Neuronal stem cell (in vitro differentiated cells): ENCODE measurements around the gene ITFG2.

Source experiments
- DNase-seq: peaks from one replicate; pipeline ENCODE4 v3.0.0-alpha.2; 2013; ENCODE audit warnings: low spot score
- H2AFZ ChIP-seq: one replicate; pipeline ENCODE4 v1.6.1; 2013; ENCODE audit warnings: mild to moderate bottlenecking, low read length, inconsistent platforms
- H2AK5ac ChIP-seq: 2 replicates; pipeline ENCODE4 v1.6.1; 2013; ENCODE audit warnings: low read depth, mild to moderate bottlenecking, inconsistent platforms, low read length, moderate library complexity, mixed read lengths
- H2BK120ac ChIP-seq: 2 replicates; pipeline ENCODE4 v1.6.1; 2013; ENCODE audit warnings: low read depth, mild to moderate bottlenecking, inconsistent platforms, low read length, moderate library complexity, mixed read lengths
- H2BK12ac ChIP-seq: one replicate; pipeline ENCODE4 v1.6.1; 2013; ENCODE audit warnings: low read length, inconsistent platforms
- H2BK15ac ChIP-seq: 2 replicates; pipeline ENCODE4 v1.6.1; 2013; ENCODE audit warnings: mild to moderate bottlenecking, low read length, inconsistent platforms, mixed read lengths
- H2BK5ac ChIP-seq: one replicate; pipeline ENCODE4 v1.6.1; 2013; ENCODE audit warnings: inconsistent platforms, mild to moderate bottlenecking, low read length, moderate library complexity
- H3K14ac ChIP-seq: one replicate; pipeline ENCODE4 v1.6.1; 2013; ENCODE audit warnings: low read length, inconsistent platforms
- H3K18ac ChIP-seq: 2 replicates; pipeline ENCODE4 v1.6.1; 2013; ENCODE audit warnings: low read length, inconsistent platforms
- H3K23ac ChIP-seq: 2 replicates; pipeline ENCODE4 v1.6.1; 2013; ENCODE audit warnings: low read depth, mild to moderate bottlenecking, mixed read lengths, low read length, inconsistent platforms; ENCODE audit not compliant: poor library complexity
- H3K27ac ChIP-seq: replicated peaks from 3 replicates; pipeline ENCODE4 v1.5.1; 2013; ENCODE audit warnings: low read length, inconsistent platforms
- H3K27me3 ChIP-seq, 3 experiments: 2 replicates each; pipeline ENCODE4 v1.6.1; 2013; ENCODE audit warnings: low read length in 3 of 3, mild to moderate bottlenecking in 2 of 3, inconsistent platforms in 1 of 3, low read depth in 1 of 3, mixed read lengths in 1 of 3, moderate library complexity in 1 of 3; ENCODE audit not compliant: control insufficient read depth in 3 of 3, insufficient read depth in 3 of 3
- H3K36me3 ChIP-seq, 2 donors: replicated peaks in 1 of 2; 2 replicates each; pipeline ENCODE4 v1.6.1; 2013; ENCODE audit warnings: low read length in 2 of 2; ENCODE audit not compliant: control insufficient read depth in 2 of 2, insufficient read depth in 2 of 2
- H3K4ac ChIP-seq: 2 replicates; pipeline ENCODE4 v1.6.1; 2013; ENCODE audit warnings: inconsistent platforms, mild to moderate bottlenecking, low read length, moderate library complexity
- H3K4me1 ChIP-seq, 2 donors: 1 replicate in 1 of 2; 2 replicates in 1 of 2; pipeline ENCODE4 v1.6.1; 2013; ENCODE audit warnings: low read length in 2 of 2, low read depth in 1 of 2; ENCODE audit not compliant: control insufficient read depth in 2 of 2, insufficient read depth in 1 of 2
- H3K4me2 ChIP-seq: one replicate; pipeline ENCODE4 v1.6.1; 2013; ENCODE audit warnings: mild to moderate bottlenecking, low read length, inconsistent platforms; ENCODE audit not compliant: insufficient read depth, poor library complexity, severe bottlenecking
- H3K4me3 ChIP-seq, 2 donors: 2 replicates each; pipeline ENCODE4 v1.5.1; 2013; ENCODE audit warnings: low read length in 2 of 2, mild to moderate bottlenecking in 2 of 2, inconsistent platforms in 1 of 2, moderate library complexity in 1 of 2
- H3K79me1 ChIP-seq: one replicate; pipeline ENCODE4 v1.6.1; 2013; ENCODE audit warnings: low read depth, mild to moderate bottlenecking, inconsistent platforms, low read length, moderate library complexity
- H3K9ac ChIP-seq: one replicate; pipeline ENCODE4 v1.6.1; 2013; ENCODE audit warnings: mild to moderate bottlenecking, low read depth, low read length, inconsistent platforms; ENCODE audit not compliant: poor library complexity
- H3K9me3 ChIP-seq, 2 donors: replicated peaks in 1 of 2; 2 replicates each; pipeline versions ENCODE3 to v1.6.1; 2013; ENCODE audit warnings: low read length in 2 of 2, mild to moderate bottlenecking in 2 of 2, inconsistent platforms in 1 of 2, low read depth in 1 of 2, mixed read lengths in 1 of 2, moderate library complexity in 1 of 2; ENCODE audit not compliant: control insufficient read depth in 2 of 2, insufficient read depth in 1 of 2
- H4K8ac ChIP-seq: one replicate; pipeline ENCODE4 v1.6.1; 2013; ENCODE audit warnings: low read depth, mild to moderate bottlenecking, inconsistent platforms, low read length, moderate library complexity
- H4K91ac ChIP-seq: one replicate; pipeline ENCODE4 v1.6.1; 2013; ENCODE audit warnings: low read length, low read depth, mild to moderate bottlenecking, inconsistent platforms; ENCODE audit not compliant: poor library complexity
- WGBS, 2 donors: extraction: QIAGEN DNeasy Blood & Tissue Kit; methylation state at CpG; one replicate each; pipeline ENCODE4 v1.1.7; 2013; ENCODE audit warnings: missing lambda C conversion rate in 2 of 2, mixed read lengths in 1 of 2; ENCODE audit not compliant: insufficient read length in 2 of 2, insufficient replicate concordance in 1 of 2; ENCODE audit errors: extremely low coverage in 2 of 2; 5-methylcytosine and 5-hydroxymethylcytosine counted together

ITFG2 gene

GRCh38 chr12:2841056-2841650, 28.7 kb downstream of the ITFG2 start:
- Histone ChIP-seq H3K4me2 (no peak overlapping the region), H3K79me1 (no peaks in the 10 kb centered on the region), H3K27me3 (no peaks in the 10 kb centered on the region), H3K9me3 (no peaks in the 10 kb centered on the region), H4K8ac (no peak overlapping the region), H2AFZ (no peak overlapping the region), H3K23ac (no peak overlapping the region), H3K14ac (no peak overlapping the region), H2BK12ac (no peak overlapping the region), H2AK5ac (no peak overlapping the region), H3K36me3 (peaks cover 0 to 2% of the 10 kb centered on the region in 2 donors), H3K4ac (no peak overlapping the region), H2BK120ac (no peak overlapping the region), H4K91ac (no peak overlapping the region), H3K18ac (no peak overlapping the region), H3K4me1 (peaks cover 10 to 15% of the 10 kb centered on the region in 2 donors), H3K27ac (no peak overlapping the region), H3K4me3 (no peak overlapping the region), H3K9ac (no peak overlapping the region), H2BK5ac (no peak overlapping the region), H2BK15ac (no peak overlapping the region)
- DNase-seq: no peak
- WGBS, 2 donors: no CpG with 5 or more reads among the region's 9 CpGs

GRCh38 chr12:2842948-2843347, 30.5 kb downstream of the ITFG2 start:
- no CpG with 5 or more reads among the region's 5 CpGs for WGBS, 2 donors

GRCh38 chr12:2844786-2845185, 32.3 kb downstream of the ITFG2 start:
- Histone ChIP-seq H3K4ac (no peak overlapping the region), H3K9ac (no peak overlapping the region), H3K36me3 (no peaks in the 10 kb centered on the region), H2AK5ac (no peak overlapping the region), H3K23ac (no peak overlapping the region), H3K18ac (no peak overlapping the region), H3K4me3 (no peak overlapping the region), H3K79me1 (no peaks in the 10 kb centered on the region), H3K4me2 (no peak overlapping the region), H3K27me3 (no peaks in the 10 kb centered on the region), H2BK120ac (no peak overlapping the region), H2BK15ac (no peak overlapping the region), H2AFZ (peak overlapping the region; percentile 81), H2BK12ac (no peak overlapping the region), H2BK5ac (no peak overlapping the region), H3K27ac (no peak overlapping the region), H3K9me3 (no peaks in the 10 kb centered on the region), H3K14ac (no peak overlapping the region), H3K4me1 (peaks cover 30 to 32% of the 10 kb centered on the region in 2 donors), H4K8ac (no peak overlapping the region), H4K91ac (no peak overlapping the region)
- no CpG with 5 or more reads among the region's 9 CpGs for WGBS, 2 donors
- DNase-seq: no peak

More at GRCh38 chr12:2842948-2843347, 30.5 kb downstream of the ITFG2 start:
- H2BK120ac ChIP-seq: no peak overlapping the region
- H3K36me3 ChIP-seq: no peaks in the 10 kb centered on the region
- H3K4me3 ChIP-seq: no peak overlapping the region
- H3K23ac ChIP-seq: no peak overlapping the region
- H2BK5ac ChIP-seq: no peak overlapping the region
- no peak overlapping the region for H2AFZ ChIP-seq
- no peak overlapping the region for H3K14ac ChIP-seq
- H3K4me1 ChIP-seq: peaks cover 12 to 20% of the 10 kb centered on the region in 2 donors
- H3K4me2 ChIP-seq: no peak overlapping the region
- H4K8ac ChIP-seq: no peak overlapping the region
- no peaks in the 10 kb centered on the region for H3K79me1 ChIP-seq
- no peak for DNase-seq
- H2BK12ac ChIP-seq: no peak overlapping the region
- no peak overlapping the region for H2BK15ac ChIP-seq
- no peaks in the 10 kb centered on the region for H3K27me3 ChIP-seq
- H2AK5ac ChIP-seq: no peak overlapping the region
- no peak overlapping the region for H3K27ac ChIP-seq
- H3K18ac ChIP-seq: no peak overlapping the region
- H3K9ac ChIP-seq: no peak overlapping the region
- H3K4ac ChIP-seq: no peak overlapping the region
- H4K91ac ChIP-seq: no peak overlapping the region
- H3K9me3 ChIP-seq: no peaks in the 10 kb centered on the region

- peak overlapping the region; percentile 81 for H2AFZ ChIP-seq
- no peak overlapping the region for H4K91ac ChIP-seq
- peak overlapping the region; percentile 5 for H3K18ac ChIP-seq
- H3K4ac ChIP-seq: no peak overlapping the region
- no peaks in the 10 kb centered on the region for H3K9me3 ChIP-seq
- H3K4me1 ChIP-seq: peaks cover 32 to 33% of the 10 kb centered on the region in 2 donors
- no peak overlapping the region for H3K23ac ChIP-seq
- no peak overlapping the region for H2BK5ac ChIP-seq
- no peak overlapping the region for H3K14ac ChIP-seq
- H3K9ac ChIP-seq: no peak overlapping the region
- H3K27ac ChIP-seq: no peak overlapping the region
- peak overlapping the region; percentile 69 for H2BK12ac ChIP-seq
- no peak overlapping the region for H2BK120ac ChIP-seq
- no peak overlapping the region for H3K4me3 ChIP-seq
- no peak for DNase-seq
- no peaks in the 10 kb centered on the region for H3K36me3 ChIP-seq
- H4K8ac ChIP-seq: no peak overlapping the region
- WGBS, 2 donors: no CpG with 5 or more reads among the region's 6 CpGs
- no peak overlapping the region for H3K4me2 ChIP-seq
- H3K27me3 ChIP-seq: no peaks in the 10 kb centered on the region
- H2AK5ac ChIP-seq: peak overlapping the region; percentile 17
- H3K79me1 ChIP-seq: no peaks in the 10 kb centered on the region
- no peak overlapping the region for H2BK15ac ChIP-seq
Measured at GRCh38 chr12:2845280-2845679, 32.8 kb downstream of the ITFG2 start.
